Measurements from ENCODE around the gene TTC13.

DNA sequence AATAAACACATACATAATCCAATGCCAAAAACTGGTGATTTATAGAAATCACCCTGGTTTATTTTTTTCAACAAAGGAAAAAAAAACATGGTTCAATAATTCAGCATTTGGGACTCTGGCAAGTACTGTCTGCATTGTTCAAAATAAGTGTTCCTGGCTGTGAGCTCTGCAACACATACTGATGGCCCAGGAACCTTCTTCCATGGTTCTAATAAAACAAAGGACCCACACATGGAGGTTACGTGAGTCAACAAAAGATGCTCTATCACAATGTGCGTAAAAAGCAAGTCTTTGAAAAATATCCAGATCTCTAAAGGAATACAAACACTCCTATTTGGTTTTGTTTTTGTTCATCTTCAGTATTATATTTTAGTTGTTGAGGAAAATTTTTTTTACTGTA is 72.4 kb downstream of the TTC13 start:
- TF ChIP-seq POLR2A (IDR thresholded peaks at IDR 0.05) (no peak), CTCF (IDR thresholded peaks at IDR 0.05) (no peak), POLR2AphosphoS5 (IDR thresholded peaks at IDR 0.05) (no peak)

Data from sigmoid colon (tissue), 4 donors.